HG03175 (cell line): ENCODE measurements around the gene PCDHGA8.
"Not testable (repeated sequence)": the region's sequence is repeated elsewhere in the genome, so short reads cannot be mapped to it uniquely, and the experiment has no call there.

ENCODE experiments used
- ATAC-seq: cut with Tn5 transposase; IDR thresholded peaks from one replicate; pipeline ENCODE4 v1.9.1; 2021; ENCODE audit warnings: mild to moderate bottlenecking, moderate library complexity; ENCODE audit not compliant: unreplicated experiment

PCDHGA8 gene

DNA sequence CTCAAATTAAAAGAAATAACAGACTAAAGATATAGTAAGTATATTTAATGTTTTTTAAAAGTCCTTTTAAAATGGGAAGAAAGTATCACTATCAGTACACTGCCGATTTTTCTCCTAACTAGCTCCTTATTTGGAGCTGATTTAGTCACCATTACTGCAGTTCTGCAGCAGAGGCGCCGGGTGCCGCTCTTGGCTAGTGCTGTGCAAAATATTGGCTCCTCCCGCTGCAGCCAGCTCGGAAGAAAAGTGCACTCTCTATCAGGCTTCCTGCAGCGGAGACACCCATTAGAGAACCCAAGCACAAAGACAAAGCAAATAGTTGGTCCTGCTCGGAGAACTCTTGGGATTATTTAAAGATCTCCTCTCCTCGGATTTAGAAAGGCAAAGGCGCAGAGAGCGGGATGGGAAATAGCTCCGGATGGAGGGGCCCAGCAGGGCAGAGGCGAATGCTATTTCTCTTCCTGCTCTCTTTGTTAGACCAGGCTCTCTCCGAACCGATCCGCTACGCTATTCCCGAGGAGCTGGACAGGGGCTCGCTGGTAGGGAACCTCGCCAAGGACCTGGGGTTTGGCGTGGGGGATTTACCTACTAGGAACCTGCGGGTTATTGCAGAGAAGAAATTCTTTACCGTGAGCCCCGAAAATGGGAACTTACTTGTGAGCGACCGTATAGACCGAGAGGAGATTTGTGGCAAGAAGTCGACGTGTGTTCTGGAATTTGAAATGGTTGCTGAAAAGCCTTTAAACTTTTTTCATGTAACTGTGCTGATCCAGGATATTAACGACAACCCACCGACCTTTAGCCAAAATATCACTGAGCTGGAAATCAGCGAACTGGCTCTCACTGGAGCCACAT is 22.2 kb upstream of the PCDHGA8 start, which contains the start of gene PCDHGB3:
PCDHGB3 (plus strand) TSS at position 249 of the 855 bp plus-strand sequence; CDS start at position 402, 153 bp downstream.
- ATAC-seq, result peak; percentile 87

GRCh38 chr5:141371572-141372475 is 20.6 kb upstream of the PCDHGA8 start:
- no peak for ATAC-seq

DNA sequence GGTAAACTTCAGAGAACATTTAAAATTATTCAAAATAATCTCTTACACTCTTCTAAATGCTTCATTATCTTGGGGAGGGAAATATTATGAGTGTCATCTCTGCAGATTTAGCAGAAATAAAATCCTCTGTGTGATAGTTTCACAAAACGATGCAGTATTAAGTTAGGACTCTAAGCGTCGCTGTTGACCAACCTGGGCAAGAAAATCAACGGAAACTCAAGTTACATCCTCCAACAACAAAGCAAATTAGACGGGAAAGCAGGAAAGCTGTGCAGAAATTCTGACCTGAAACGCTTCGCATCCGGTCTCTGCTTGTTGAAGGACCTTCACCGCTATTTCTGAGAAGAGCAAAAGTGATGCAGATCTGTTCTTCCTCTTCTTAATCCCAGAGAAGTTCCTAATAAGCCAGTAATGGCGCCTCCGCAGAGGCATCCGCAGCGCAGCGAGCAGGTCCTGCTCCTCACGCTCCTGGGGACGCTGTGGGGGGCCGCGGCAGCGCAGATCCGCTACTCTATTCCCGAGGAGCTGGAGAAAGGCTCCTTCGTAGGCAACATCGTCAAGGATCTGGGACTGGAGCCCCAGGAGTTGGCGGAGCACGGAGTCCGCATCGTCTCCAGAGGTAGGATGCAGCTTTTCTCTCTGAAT is 18.6 kb upstream of the PCDHGA8 start, which contains the start of gene PCDHGA6:
PCDHGA6 (plus strand) TSS at position 219 of the 645 bp plus-strand sequence; CDS start at position 412, 193 bp downstream.
- ATAC-seq, result no peak

GRCh38 chr5:141374627-141375026 is 17.8 kb upstream of the PCDHGA8 start:
- ATAC-seq, result no peak

DNA sequence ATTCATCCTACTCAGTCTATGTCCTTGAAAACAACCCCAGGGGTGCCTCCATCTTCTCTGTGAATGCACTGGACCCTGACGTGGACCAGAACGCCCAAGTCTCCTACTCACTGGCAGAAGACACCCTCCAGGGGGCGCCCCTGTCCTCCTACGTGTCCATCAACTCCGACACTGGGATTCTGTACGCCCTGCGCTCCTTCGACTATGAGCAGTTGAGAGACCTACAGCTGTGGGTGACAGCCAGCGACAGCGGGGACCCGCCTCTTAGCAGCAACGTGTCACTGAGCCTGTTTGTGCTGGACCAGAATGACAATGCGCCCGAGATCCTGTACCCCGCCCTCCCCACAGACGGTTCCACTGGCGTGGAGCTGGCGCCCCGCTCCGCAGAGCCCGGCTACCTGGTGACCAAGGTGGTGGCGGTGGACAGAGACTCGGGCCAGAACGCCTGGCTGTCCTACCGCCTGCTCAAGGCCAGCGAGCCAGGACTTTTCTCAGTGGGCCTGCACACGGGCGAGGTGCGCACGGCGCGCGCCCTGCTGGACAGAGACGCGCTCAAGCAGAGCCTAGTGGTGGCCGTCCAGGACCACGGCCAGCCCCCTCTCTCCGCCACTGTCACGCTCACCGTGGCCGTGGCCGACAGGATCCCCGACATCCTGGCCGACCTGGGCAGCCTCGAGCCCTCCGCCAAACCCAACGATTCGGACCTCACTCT is 16.8 kb upstream of the PCDHGA8 start:
- not testable (repeated sequence) for ATAC-seq

GRCh38 chr5:141382469-141383294 is 9.8 kb upstream of the PCDHGA8 start, which contains the start of gene PCDHGA7:
TSS of gene PCDHGA7 (plus strand) at chr5:141382742. CDS start at chr5:141382900, 158 bp downstream.
- ATAC-seq, result no peak

DNA sequence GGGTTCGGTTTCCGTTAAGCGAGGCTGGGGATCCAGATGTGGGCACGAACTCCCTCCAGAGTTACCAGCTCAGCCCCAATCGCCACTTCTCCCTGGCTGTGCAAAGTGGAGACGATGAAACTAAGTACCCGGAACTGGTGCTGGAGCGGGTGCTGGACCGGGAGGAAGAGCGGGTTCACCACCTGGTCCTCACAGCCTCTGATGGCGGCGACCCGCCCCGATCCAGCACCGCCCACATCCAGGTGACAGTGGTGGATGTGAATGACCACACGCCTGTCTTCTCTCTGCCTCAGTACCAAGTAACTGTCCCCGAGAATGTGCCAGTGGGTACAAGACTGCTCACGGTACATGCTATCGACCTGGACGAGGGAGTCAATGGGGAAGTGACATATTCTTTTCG is 9.1 kb upstream of the PCDHGA8 start:
- no peak for ATAC-seq

DNA sequence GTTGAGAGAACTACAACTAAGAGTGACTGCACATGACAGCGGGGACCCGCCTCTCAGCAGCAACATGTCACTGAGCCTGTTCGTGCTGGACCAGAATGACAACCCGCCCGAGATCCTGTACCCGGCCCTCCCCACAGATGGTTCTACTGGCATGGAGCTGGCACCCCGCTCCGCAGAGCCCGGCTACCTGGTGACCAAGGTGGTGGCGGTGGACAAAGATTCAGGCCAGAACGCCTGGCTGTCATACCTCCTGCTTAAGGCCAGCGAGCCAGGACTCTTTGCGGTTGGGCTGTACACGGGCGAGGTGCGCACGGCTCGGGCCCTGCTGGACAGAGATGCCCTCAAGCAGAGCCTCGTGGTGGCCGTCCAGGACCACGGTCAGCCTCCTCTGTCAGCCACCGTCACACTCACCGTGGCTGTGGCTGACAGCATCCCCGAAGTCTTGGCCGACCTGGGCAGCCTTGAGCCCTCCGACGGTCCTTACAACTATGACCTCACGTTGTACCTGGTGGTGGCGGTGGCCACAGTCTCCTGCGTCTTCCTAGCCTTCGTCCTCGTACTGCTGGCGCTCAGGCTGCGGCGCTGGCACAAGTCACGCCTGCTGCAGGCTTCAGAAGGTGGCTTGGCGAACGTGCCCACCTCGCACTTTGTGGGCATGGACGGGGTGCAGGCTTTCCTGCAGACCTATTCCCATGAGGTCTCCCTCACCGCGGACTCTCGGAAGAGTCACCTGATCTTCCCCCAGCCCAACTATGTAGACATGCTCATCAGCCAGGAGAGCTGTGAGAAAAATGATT is 7.8 kb upstream of the PCDHGA8 start:
- ATAC-seq, result no peak

GRCh38 chr5:141387557-141388311 is 4.7 kb upstream of the PCDHGA8 start, which contains the start of gene PCDHGB4:
TSS of gene PCDHGB4 (plus strand) at chr5:141387698. CDS start at chr5:141387885, 187 bp downstream.
- peak; percentile 75 for ATAC-seq

DNA sequence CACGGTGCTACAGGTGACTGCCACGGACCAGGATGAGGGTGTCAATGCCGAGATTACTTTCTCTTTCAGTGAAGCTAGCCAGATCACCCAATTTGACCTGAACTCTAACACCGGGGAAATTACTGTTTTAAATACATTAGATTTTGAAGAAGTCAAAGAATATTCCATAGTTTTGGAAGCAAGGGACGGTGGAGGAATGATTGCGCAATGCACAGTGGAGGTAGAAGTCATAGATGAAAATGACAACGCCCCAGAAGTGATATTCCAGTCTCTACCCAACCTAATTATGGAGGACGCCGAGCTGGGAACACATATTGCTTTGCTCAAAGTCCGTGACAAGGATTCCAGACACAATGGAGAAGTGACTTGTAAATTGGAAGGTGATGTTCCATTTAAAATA is 3.8 kb upstream of the PCDHGA8 start:
- ATAC-seq, result no peak

GRCh38 chr5:141389153-141390042 is 3.0 kb upstream of the PCDHGA8 start:
- ATAC-seq, result no peak

- ATAC-seq, result no peak
Measured at GRCh38 chr5:141393267-141393666, 834 bp downstream of the PCDHGA8 start.

- ATAC-seq, result not testable (repeated sequence)
Measured at GRCh38 chr5:141394401-141395187, 2.2 kb downstream of the PCDHGA8 start.

GRCh38 chr5:141397756-141398551 is 5.5 kb downstream of the PCDHGA8 start, which contains the start of gene PCDHGB5:
TSS of gene PCDHGB5 (plus strand) at chr5:141397947. CDS start at chr5:141398128, 181 bp downstream.
- ATAC-seq, result peak; percentile 61

- ATAC-seq, result no peak
Measured at GRCh38 chr5:141398608-141399007, 6.2 kb downstream of the PCDHGA8 start.
